C4-2B (cell line): ENCODE results near the gene YWHAE.

Source experiments
- CTCF ChIP-seq: fragments of 450-650 bp; conservative IDR thresholded peaks from 2 replicates; pipeline ENCODE4 v1.5.1; 2017; ENCODE audit warnings: mild to moderate bottlenecking
- ZFX ChIP-seq: fragments of 450-650 bp; IDR thresholded peaks from 2 replicates; pipeline ENCODE4 v1.6.1; 2017

- TF ChIP-seq CTCF (no peak), ZFX (no peak)
Measured at GRCh38 chr17:1385861-1386260, 14.2 kb downstream of the YWHAE start.
